AG09319 (cell line): ENCODE data around the gene TMTC1.

Experiments used
- DNase-seq: peaks from one replicate; pipeline ENCODE4 v3.0.0-alpha.2; 2010; ENCODE audit warnings: low read depth; ENCODE audit errors: extremely low read depth
- TF ChIP-seq, protein P1 (sequence below): IDR thresholded peaks from 2 replicates; pipeline ENCODE4 v1.5.1; 2011; ENCODE audit warnings: low read depth, mild to moderate bottlenecking, inconsistent platforms, low read length, moderate library complexity

Gene TMTC1

DNA sequence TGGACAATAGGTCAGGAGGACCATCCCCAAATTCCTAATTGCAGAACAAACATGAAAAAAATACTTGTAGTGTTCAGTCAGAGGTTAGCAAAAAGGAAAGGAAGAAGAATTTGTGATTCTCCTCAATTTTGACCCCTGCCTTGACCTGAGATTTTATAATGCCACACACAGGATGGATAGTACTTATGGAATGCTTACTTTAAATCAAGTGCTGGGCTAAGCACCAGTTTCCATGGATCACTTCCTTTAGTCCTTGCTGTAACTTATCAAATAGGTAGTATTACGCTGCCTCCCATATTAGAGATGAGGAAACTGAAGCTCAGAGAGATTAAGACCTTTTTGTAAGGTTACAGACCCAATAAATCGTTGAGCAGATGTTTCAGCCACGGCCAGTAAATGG is 205.0 kb downstream of the TMTC1 start:
- TF ChIP-seq, protein P1, sequence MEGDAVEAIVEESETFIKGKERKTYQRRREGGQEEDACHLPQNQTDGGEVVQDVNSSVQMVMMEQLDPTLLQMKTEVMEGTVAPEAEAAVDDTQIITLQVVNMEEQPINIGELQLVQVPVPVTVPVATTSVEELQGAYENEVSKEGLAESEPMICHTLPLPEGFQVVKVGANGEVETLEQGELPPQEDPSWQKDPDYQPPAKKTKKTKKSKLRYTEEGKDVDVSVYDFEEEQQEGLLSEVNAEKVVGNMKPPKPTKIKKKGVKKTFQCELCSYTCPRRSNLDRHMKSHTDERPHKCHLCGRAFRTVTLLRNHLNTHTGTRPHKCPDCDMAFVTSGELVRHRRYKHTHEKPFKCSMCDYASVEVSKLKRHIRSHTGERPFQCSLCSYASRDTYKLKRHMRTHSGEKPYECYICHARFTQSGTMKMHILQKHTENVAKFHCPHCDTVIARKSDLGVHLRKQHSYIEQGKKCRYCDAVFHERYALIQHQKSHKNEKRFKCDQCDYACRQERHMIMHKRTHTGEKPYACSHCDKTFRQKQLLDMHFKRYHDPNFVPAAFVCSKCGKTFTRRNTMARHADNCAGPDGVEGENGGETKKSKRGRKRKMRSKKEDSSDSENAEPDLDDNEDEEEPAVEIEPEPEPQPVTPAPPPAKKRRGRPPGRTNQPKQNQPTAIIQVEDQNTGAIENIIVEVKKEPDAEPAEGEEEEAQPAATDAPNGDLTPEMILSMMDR: no peak
- DNase-seq: no peak

DNA sequence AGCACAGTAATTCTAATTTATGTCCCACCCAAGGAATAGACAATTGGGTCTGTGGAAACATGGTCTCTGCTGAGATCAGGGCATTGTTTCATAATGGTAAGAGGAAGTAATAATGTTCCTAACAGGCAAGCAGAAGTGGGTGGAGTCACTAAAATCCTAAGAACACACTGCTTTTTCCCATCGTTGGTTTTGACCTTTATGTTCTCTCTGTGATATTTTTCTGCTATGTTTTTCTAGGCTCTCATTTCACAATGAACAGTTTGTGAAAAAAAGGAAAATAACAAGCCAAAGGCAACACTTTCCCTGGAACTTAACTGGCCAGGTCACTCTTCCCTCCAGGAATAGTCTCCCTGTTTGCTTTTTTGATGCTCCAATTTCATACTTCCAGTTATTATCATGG is 205.7 kb downstream of the TMTC1 start:
- DNase-seq: no peak
- TF ChIP-seq, protein P1: no peak

DNA sequence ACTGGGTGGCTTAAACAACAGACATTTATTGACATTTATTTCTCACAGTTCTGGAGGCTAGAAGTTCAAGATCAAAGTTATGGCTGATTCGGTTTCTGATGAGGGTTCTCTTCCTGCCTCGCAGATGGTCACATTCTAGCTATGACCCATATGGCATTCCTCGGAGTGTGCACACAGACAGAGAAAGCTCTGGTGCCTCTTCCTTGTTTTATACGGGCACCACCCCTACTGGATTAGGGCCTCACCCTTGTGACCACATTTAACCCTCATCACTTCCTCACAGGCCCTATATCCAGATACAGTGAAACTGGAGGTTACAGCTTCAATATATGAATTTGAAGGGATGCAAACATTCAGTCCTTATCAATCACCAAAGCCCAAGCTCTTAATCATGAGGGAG is 209.2 kb downstream of the TMTC1 start:
- DNase-seq: no peak
- TF ChIP-seq, protein P1: no peak

DNA sequence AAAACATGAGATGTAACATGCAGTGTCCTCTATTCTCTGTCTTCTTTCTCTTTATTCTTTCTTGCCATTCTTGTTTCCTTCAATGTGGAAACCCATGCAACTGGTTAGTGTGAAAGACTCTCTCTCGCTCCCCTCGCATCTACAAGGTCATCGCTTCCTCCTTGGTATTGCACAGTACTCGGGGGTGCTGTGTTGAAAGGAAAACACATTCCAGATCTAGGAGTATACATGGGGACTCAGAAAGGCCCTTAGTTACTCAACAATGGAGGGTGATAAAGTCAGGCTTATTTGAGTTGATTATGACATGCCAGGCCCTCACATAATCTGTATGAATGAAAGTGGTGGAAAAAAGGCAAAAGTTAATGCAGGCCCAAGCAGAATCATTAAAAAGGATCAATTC is 210.8 kb downstream of the TMTC1 start:
- DNase-seq: no peak
- TF ChIP-seq, protein P1: no peak

DNA sequence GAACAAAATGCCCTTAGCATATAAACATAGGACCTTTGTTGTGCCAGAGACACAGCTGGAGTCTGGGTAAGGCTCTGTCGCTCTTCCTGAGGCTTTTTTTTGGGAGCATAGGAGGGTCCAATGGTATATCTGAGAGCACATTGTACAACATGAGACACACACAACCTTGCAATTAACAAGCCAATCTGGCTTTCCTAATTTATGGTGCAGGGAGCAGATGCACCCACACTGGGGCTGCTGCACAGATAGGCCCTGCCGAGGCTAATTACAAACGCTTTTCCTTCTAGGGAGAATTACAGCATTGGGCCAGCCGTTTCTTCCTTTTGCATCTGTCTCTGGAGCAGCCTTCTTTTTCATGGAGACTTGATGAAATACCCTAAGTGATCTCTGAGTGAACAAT is 211.3 kb downstream of the TMTC1 start:
- TF ChIP-seq, protein P1: no peak
- no peak for DNase-seq

DNA sequence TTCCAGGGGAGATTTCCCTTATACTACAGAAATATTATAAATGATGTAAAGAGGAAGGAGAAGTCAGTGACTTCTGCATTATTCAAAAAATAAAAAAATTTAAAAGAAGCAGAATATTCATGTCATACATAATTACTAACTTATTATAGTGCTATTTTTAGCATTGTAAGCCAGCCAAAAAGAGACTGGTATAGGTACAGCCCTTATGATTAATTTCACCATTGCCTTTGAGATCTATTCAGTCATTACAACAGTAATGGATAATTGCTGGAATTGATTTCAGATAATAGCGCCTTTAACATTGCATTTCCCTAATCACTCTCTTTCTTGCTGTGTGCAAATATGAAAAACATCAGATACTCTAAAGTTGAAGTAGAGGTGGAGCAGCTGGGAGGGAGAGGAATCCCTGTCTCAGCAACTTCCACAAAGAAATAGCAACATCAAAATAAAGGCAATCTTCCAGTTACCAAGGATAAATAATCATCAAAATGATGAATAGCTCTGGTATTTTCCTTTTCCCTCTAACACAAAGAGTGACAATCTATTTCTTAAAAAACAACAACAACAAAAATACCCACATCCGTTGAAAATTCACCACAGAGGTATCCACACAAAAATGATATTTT is 214.5 kb downstream of the TMTC1 start:
- no peak for DNase-seq
- TF ChIP-seq, protein P1: no peak

DNA sequence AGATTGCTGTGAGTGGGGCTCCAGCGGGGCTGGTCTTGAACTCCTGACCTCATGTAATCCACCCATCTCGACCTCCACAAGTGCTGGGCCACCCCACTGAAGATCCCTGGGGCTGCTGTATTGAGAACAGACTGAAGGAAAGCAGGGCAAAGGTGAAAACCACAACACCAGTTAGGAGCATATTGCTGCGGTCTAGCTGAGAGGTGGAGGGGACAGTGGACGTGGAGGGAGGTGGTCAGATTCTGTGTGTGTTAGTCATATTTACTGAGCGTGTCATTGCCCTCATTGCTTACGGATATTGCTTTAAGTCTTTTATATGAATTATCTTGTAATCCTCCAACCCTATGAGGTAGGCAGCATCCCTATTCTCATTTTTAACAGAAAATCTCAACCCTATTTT is 217.3 kb downstream of the TMTC1 start:
- TF ChIP-seq, protein P1: no peak
- DNase-seq: no peak
